Panc1 (cell line): ENCODE data around the gene SSR1. TPM values are rescaled to one million over a fixed set of nuclear protein-coding genes. Genes with fewer than 3 reads are reported as not detected.

Experiments
- ATAC-seq: fragments of 200-7000 bp; cut with Tn5 transposase; 2 replicates; pipeline ENCODE4 v1.9.1; 2020; ENCODE audit warnings: mild to moderate bottlenecking, moderate library complexity
- BruUV-seq: library from RNA; stranded (reverse); fragments of 400-500 nt; replicated peaks from 2 replicates; lab custom pipeline; 2021; lab: Mats Ljungman, UMichigan
- CTCF ChIA-PET: fragments of 300-600 bp; sonication (Branson Sonifier 250); formaldehyde crosslinking; loops from one replicate; lab custom pipeline; 2022; ENCODE audit warnings: antibody characterized with exemption; lab: Charles Lee
- POLR2A ChIA-PET: fragments of 300-600 bp; sonication (Branson Sonifier 250); formaldehyde crosslinking; loops from one replicate; lab custom pipeline; 2022; ENCODE audit warnings: antibody characterized with exemption; lab: Charles Lee
- DNase-seq: peaks from one replicate; pipeline ENCODE4 v3.0.0-alpha.2; 2010; ENCODE audit warnings: low read depth, low spot score
- H3K27ac ChIP-seq: 2 replicates; pipeline ENCODE4 v1.5.1; 2011; ENCODE audit warnings: mild to moderate bottlenecking, low read length, inconsistent platforms
- H3K27me3 ChIP-seq: fragments of 200-500 bp; sonication (Bioruptor generic); 2 replicates; pipeline ENCODE4 v1.6.0; 2014; ENCODE audit warnings: low read length, inconsistent platforms; ENCODE audit not compliant: control insufficient read depth, insufficient read depth
- H3K36me3 ChIP-seq: fragments of 200-500 bp; sonication (Bioruptor generic); 2 replicates; pipeline ENCODE4 v1.5.1; 2014; ENCODE audit warnings: inconsistent platforms, mild to moderate bottlenecking, low read length, moderate library complexity; ENCODE audit not compliant: control insufficient read depth, insufficient read depth
- H3K4me1 ChIP-seq: 2 replicates; pipeline ENCODE4 v1.5.1; 2011; ENCODE audit warnings: inconsistent platforms, mild to moderate bottlenecking, low read length, moderate library complexity; ENCODE audit not compliant: control insufficient read depth, insufficient read depth
- H3K4me3 ChIP-seq, 2 experiments: 2 replicates each; pipeline ENCODE4 v1.5.1; 2011 to 2012; ENCODE audit warnings: low read depth in 2 of 2, low read length in 2 of 2, mild to moderate bottlenecking in 2 of 2, inconsistent platforms in 1 of 2, moderate library complexity in 1 of 2
- H3K9me3 ChIP-seq: fragments of 200-500 bp; sonication (Bioruptor generic); 2 replicates; pipeline ENCODE4 v1.5.1; 2014; ENCODE audit warnings: low read depth, mild to moderate bottlenecking, inconsistent platforms, low read length, moderate library complexity; ENCODE audit not compliant: control insufficient read depth, insufficient read depth
- POLR2AphosphoS5 ChIP-seq: IDR thresholded peaks from 2 replicates; pipeline ENCODE4 v1.6.1; 2012; ENCODE audit warnings: mild to moderate bottlenecking, low read depth, low read length, moderate library complexity
- REST ChIP-seq, 2 experiments: IDR thresholded peaks; 2 replicates each; pipeline ENCODE4 v1.6.1; 2011 to 2012; ENCODE audit warnings: low read depth in 2 of 2, control low read depth in 1 of 2, low read length in 1 of 2, mild to moderate bottlenecking in 1 of 2, moderate library complexity in 1 of 2; ENCODE audit not compliant: insufficient read depth in 1 of 2
- SIN3A ChIP-seq: IDR thresholded peaks from 2 replicates; pipeline ENCODE4 v1.6.1; 2012; ENCODE audit warnings: low read depth, mild to moderate bottlenecking, low read length, moderate library complexity, borderline replicate concordance; ENCODE audit not compliant: insufficient read depth
- TCF7L2 ChIP-seq: IDR thresholded peaks from 2 replicates; pipeline ENCODE4 v1.6.1; 2011; ENCODE audit warnings: mild to moderate bottlenecking, low read depth, low read length, inconsistent platforms
- in situ Hi-C: cut with HindIII; loops from 2 replicates; pipeline ENCODE4 v1.10.0; 2016; ENCODE audit warnings: low sequenced_read_pairs, low pct_unique_long_range_greater_than_20kb
- intact Hi-C: fragments of 100-400 bp; cut with micrococcal nuclease; formaldehyde crosslinking; loops from one replicate; pipeline ENCODE4 v1.10.0; 2022; ENCODE audit not compliant: unreplicated experiment
- total RNA-seq: library from RNA; stranded (reverse); gene quantifications from one replicate; pipeline ENCODE4 v1.2.1, GENCODE V29; 2021; ENCODE audit not compliant: unreplicated experiment
- TF ChIP-seq, protein P1 (sequence below): fragments of 450-650 bp; IDR thresholded peaks from 2 replicates; pipeline ENCODE4 v1.5.1; 2017; ENCODE audit warnings: mild to moderate bottlenecking

SSR1 gene
- total RNA-seq, 1 experiment from 2014 or later = 119 TPM

DNA sequence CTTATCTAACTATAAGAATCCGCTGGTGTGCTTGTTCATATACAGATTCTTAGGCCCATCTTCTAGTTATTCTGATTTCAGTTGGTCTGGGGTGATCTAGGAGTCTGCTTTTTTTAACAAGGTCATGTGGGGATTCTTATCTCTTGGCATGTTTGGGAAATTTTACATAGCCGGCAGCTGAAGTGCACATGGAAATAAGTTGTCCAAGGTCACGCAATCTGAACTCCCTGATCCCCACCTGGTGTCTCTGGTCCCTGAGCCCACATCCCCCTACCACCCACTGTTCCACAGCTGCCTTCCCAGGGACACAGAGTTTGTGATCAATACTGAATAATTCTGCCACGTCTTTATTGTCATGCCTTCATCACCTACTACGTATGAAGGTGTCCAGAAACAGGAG, 90.8 kb downstream of the SSR1 start:
- POLR2A ChIA-PET = no interaction called here
- ATAC-seq (no peak), DNase-seq (no peak)
- Histone ChIP-seq H3K4me1 (no peaks in the 10 kb centered on the region), H3K27ac (no peak overlapping the region), H3K4me3 (no peak overlapping the region), H3K36me3 (peaks cover 3% of the 10 kb centered on the region; the same call in 1 of the 2 replicates), H3K9me3 (no peaks in the 10 kb centered on the region), H3K27me3 (no peaks in the 10 kb centered on the region)
- TF ChIP-seq, protein P1, sequence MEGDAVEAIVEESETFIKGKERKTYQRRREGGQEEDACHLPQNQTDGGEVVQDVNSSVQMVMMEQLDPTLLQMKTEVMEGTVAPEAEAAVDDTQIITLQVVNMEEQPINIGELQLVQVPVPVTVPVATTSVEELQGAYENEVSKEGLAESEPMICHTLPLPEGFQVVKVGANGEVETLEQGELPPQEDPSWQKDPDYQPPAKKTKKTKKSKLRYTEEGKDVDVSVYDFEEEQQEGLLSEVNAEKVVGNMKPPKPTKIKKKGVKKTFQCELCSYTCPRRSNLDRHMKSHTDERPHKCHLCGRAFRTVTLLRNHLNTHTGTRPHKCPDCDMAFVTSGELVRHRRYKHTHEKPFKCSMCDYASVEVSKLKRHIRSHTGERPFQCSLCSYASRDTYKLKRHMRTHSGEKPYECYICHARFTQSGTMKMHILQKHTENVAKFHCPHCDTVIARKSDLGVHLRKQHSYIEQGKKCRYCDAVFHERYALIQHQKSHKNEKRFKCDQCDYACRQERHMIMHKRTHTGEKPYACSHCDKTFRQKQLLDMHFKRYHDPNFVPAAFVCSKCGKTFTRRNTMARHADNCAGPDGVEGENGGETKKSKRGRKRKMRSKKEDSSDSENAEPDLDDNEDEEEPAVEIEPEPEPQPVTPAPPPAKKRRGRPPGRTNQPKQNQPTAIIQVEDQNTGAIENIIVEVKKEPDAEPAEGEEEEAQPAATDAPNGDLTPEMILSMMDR = no peak
- TF ChIP-seq SIN3A (no peak), POLR2AphosphoS5 (no peak), REST (IDR thresholded peaks at IDR 0.05; ENCODE audit: insufficient read depth in 1 of 2, low read depth in 2 of 2, low read length in 1 of 2) (no peak), TCF7L2 (no peak)
- TSS peak; percentile 9 for BruUV-seq
- intact Hi-C loops (no loop called here), in situ Hi-C loops (no loop called here)
- CTCF ChIA-PET = no interaction called here

GRCh38 chr6:7219310-7219709, 93.7 kb downstream of the SSR1 start:
- no peak overlapping the region for H3K4me3 ChIP-seq
- BruUV-seq = no TSS peak
- H3K27ac ChIP-seq = no peak overlapping the region
- H3K9me3 ChIP-seq = no peaks in the 10 kb centered on the region
- H3K27me3 ChIP-seq = no peaks in the 10 kb centered on the region
- POLR2A ChIA-PET = no interaction called here
- peaks cover 3% of the 10 kb centered on the region for H3K36me3 ChIP-seq
- CTCF ChIA-PET = no interaction called here
- in situ Hi-C loops (no loop called here), intact Hi-C loops (no loop called here)
- H3K4me1 ChIP-seq = no peaks in the 10 kb centered on the region
- DNase-seq (no peak), ATAC-seq (no peak)
- TF ChIP-seq REST (IDR thresholded peaks at IDR 0.05; ENCODE audit: insufficient read depth in 1 of 2, low read depth in 2 of 2, low read length in 1 of 2) = no peak
